ENCODE data around the gene IGSF3.

The IGSF3 gene

DNA sequence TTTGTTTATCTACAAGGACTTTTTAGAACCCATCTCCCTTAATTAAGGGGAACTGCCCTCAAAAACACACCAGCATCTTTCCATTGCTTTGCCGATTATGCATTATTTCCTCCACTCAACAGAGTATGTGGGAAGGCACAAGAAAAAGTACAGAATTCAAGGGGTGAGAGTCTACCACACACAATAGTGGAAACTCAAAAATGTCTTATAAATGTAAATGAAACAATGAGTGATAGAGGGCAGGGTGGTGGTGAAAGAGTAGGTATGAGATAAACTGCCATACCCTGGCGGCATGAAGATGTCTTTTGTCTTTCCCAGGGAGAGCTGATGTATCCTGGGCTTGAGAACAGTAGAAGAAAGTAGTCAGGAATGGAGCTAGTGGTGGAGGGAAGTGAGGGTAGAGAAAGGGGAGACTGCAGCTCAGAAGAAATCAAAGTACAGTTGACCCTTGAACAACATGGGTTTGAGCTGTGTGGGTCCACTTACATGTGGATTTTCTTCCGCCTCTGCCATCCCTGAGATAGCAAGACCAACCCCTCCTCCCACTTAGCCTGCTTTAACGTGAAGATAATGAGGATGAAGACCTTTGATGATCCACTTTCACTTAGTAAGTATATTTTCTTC lies 121.1 kb downstream of the IGSF3 start:
- DNase-seq, result no peak

- DNase-seq, result no peak
Observed at GRCh38 chr1:116545359-116545705, 122.2 kb downstream of the IGSF3 start.

GRCh38 chr1:116544588-116545358 lies 122.8 kb downstream of the IGSF3 start:
- DNase-seq, result no peak

DNA sequence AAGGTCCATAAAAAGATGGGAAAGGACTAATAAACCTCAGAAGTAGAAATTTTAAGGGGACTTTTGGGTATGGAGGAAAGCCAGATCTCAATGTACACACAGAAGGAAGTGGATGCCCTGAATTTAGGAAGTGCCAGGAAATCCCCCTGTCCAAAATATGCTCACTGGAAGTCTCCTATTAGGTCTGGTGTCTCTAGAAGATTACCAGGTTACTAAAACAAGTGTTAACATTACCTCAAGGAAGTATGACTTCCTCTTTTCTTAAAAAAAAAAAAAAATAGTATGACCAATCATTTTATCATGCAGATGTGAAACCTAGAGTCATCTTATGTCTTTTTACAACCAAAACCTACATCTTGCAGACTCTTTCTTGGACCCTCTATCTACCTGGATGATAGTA lies 127.4 kb downstream of the IGSF3 start:
- DNase-seq, result no peak

GRCh38 chr1:116538544-116538943 lies 129.0 kb downstream of the IGSF3 start:
- peak; percentile 76 for DNase-seq

DNA sequence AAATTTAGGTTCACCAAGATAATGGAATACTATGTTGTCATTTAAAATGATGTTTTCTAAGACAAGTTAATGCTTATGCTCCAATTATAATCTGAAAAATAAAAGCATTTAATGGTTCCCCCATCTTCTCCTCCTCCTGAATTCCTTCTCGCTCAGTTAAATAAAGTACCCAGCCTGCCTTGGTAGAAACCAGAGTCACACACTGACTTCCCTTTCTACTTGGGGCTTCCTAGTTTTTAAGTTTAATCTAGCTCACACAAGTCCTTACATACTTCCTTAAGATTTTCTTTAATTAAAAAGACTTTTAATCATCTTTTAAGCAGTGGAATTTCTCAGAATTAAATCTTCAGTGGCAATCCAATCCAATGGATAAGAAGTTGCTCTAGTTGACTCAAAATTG lies 129.6 kb downstream of the IGSF3 start:
- no peak for DNase-seq

- DNase-seq, result no peak
Observed at GRCh38 chr1:116537040-116537831, 130.3 kb downstream of the IGSF3 start.

DNA sequence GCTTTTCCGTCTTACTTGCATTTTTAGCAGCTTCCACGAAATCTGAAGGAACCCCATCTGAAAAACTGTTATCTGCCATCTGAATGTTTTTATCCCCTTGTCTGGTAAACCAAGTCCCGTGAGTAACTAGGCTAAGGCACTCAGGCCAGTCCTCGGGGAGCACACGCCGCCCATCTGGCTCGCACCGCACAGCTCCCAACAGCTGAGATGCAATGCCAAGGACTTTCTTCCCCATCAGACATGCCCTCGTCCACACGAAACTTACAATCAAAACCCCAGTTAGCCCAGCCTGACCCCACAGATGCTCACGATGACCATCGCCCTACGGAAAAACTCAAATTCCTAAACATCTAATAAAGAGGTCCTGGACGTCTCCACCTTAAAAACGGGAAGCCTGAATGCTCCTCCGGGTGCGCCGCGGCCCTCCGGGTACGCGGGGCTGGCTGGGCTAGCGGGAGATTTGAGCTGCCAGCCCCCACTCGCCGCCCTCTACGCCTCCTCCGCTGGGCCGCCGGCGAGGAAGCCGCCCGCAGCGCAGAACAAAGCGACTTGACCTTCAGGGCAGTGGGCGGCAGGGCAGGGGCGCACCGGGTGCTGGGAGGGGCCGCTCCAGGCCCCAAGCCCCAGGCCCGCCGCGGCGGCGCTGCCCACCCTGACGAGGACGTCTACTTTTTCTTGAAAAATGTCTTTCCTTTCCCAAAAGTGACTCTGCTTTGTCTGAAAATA lies 133.4 kb downstream of the IGSF3 start:
- no peak for DNase-seq

GRCh38 chr1:116533429-116533820 lies 134.1 kb downstream of the IGSF3 start:
- DNase-seq, result no peak

DNA sequence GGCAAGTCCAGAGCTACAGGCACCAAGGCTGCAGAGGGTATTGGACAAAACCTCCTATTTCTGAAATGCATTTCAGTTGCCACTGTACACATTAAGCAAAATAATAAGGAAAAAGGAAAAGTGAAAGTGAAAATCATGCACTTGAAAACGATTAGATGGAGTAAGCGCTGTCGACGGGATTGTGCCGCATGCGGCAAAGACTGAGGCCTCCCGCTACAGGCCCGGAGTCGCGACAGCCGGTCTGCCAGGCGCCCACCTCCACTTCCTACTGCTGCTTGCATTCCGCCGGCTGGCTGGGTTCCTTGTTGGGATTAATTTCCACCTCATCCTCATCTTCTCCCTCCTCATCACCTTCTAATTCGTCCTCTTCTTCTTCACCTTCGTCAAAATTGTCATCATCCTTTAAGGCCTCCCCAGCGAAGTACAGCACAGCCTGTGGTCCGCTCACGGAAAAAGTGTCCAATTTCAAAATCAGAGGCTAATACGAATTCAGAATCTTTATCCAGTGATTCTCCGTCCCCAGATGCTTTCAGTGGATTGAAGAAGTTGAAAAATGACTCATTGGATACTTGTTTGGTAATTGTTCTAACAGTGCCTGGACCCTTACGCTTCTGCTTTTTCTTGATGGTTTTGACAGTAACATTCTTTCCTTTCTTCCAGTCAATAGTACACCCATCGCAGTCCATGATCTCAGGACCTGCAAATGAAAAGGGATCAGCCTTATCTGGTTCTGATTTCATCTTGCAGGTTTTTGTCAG lies 134.7 kb downstream of the IGSF3 start:
- DNase-seq, result no peak

GRCh38 chr1:116531917-116532316 lies 135.6 kb downstream of the IGSF3 start:
- no peak for DNase-seq

DNA sequence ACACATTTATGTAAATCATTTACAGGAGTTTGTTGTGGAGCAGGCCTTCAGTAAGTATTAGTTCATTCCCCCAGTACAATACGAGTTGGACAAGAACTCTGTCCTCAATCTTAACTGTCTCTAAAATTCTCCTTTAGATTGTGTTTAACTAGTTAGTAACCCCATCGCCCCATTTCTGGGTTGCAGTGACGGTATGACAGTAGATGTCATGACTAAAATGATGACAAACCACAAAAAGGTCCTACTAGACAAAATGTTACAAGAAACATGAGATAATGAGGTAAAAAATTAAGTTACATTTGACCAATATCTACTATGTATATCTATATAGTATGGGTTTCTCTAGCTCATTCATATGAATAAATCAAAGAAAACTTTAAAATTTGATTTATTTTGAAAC lies 137.9 kb downstream of the IGSF3 start:
- no peak for DNase-seq

DNA sequence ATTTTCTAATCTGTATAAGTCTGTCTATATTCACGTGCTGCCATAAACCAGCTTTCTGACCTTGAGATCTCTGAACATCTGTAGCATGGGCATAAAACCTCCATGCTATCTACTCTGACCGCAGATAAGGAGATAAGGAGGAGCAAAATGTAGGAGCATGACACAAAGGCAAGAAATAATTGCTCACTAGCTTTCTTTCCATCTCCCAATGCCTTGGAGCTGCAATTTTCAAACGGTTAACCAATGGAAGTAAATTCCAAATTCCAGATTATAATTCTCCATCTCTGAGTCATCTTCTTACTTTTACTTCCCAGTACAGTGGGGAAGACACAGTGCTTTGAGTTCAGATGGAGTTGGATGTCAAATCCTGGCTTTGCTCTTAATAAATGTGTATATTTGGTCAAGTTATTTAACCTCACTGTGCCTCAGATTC lies 138.3 kb downstream of the IGSF3 start:
- no peak for DNase-seq

DNA sequence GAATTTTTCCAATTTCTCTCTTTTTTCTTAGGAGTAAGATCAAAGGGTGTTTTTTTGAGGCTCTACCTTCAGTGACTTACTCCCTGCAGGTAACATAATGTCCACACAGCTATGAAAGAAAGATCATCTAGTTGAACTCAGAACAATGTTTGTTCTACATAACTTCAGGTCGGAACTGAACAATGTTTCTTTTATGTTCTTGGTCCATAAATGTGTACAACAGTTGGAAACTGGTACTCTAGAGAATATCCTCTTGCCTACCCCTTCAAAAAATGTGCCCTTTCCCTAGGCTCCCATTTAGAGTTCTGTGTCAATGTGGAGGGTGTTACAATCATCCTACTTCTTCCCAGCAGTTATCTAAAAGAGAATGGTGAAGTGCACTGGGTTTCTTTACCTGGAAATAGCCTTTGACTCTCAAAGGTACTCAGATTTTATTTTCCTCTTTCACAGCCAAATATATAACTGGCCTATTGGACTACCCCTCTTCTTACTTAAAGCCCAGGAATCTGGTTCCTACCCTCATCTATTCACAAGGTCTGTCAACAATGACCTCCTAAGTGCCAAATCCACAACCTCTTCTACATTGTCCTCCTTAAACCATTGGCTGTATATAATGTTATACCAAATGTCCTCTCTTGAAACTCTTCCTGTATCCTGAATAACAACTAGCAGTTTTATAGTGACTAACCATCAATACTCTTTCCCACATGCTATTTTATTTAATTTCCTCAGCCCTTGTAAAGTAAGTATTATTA lies 139.0 kb downstream of the IGSF3 start:
- DNase-seq, result no peak

DNA sequence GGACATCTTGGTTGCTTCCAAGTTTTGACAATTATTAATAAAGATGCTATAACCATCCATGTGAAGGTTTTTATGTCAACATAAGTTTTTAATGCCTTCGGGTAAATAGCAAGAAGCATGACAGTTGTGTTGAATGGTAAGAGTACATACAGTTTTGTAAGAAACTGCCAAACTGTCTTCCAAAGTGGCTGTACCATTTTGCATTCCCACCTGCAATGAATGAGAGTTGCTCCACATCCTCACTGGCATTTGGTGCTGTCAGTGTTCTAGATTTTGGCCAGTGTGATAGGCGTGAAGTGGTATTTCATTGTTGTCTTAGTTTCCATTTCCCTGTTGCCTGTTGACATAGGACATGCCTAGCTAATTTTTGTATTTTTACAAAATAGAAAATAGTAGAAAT lies 142.1 kb downstream of the IGSF3 start:
- DNase-seq, result no peak

Measured in CD4-positive, alpha-beta T cell treated with Interleukin-4 for 4 hours (primary cell).